Sigmoid colon (tissue), 7 donors: ENCODE results near the gene PRG2. TPM values are rescaled to one million over a fixed set of nuclear protein-coding genes. Genes with fewer than 3 reads are reported as not detected.

ENCODE experiments used
- DNase-seq: peaks from one replicate; pipeline ENCODE4 v3.0.0-alpha.2; 2019
- H3K27ac ChIP-seq, 4 donors: fragments of 200-600 bp; sonication (generic); one replicate each; pipeline ENCODE4 v1.5.1; 2016 to 2019; ENCODE audit warnings: mild to moderate bottlenecking in 1 of 4
- H3K27me3 ChIP-seq, 3 donors: fragments of 200-600 bp; sonication (generic); one replicate each; pipeline ENCODE4 v1.5.1; 2019; ENCODE audit warnings: mild to moderate bottlenecking in 1 of 3
- H3K36me3 ChIP-seq, 4 donors: fragments of 200-600 bp; sonication (generic); one replicate each; pipeline ENCODE4 v1.5.1; 2016 to 2019
- H3K4me1 ChIP-seq, 4 donors: fragments of 200-600 bp; sonication (generic); one replicate each; pipeline ENCODE4 v1.5.1; 2017 to 2019
- H3K4me3 ChIP-seq, 4 donors: fragments of 200-600 bp; sonication (generic); one replicate each; pipeline ENCODE4 v1.5.1; 2017 to 2019; ENCODE audit warnings: mild to moderate bottlenecking in 2 of 4, moderate library complexity in 1 of 4
- H3K9me3 ChIP-seq, 4 donors: fragments of 200-600 bp in 3 of 4; sonication (generic) in 3 of 4; one replicate each; pipeline versions ENCODE4 v1.5.1 to v1.6.1; 2013 to 2019
- EP300 ChIP-seq, 4 donors: sonication (generic); formaldehyde crosslinking; IDR thresholded peaks; one replicate each; pipeline ENCODE4 v1.6.1; 2017; ENCODE audit warnings: antibody characterized with exemption in 4 of 4
- POLR2A ChIP-seq, 2 donors: fragments of 450-650 bp; IDR thresholded peaks; one replicate each; pipeline ENCODE4 v1.6.1; 2016; ENCODE audit warnings: antibody characterized with exemption in 2 of 2, mild to moderate bottlenecking in 2 of 2, moderate library complexity in 2 of 2
- POLR2AphosphoS5 ChIP-seq, 4 donors: sonication (generic); formaldehyde crosslinking; IDR thresholded peaks; one replicate each; pipeline ENCODE4 v1.6.1; 2017; ENCODE audit warnings: antibody characterized with exemption in 4 of 4
- WGBS, 2 donors: extraction: QIAGEN DNeasy Blood & Tissue Kit; methylation state at CpG; one replicate each; pipeline ENCODE4 v1.1.7; 2013; 5-methylcytosine and 5-hydroxymethylcytosine counted together
- intact Hi-C: fragments of 100-400 bp; cut with DNase I; formaldehyde crosslinking; loops from one replicate; pipeline ENCODE4 v1.15.1; 2023
- polyA plus RNA-seq, 3 donors: library from polyadenylated mRNA; stranded (reverse); fragments of 200-250 nt; gene quantifications; one replicate each; pipeline ENCODE4 v1.2.3, GENCODE V29; 2013
- total RNA-seq, 4 donors: library from RNA; depleted of rRNA; stranded (reverse); fragments of >200 nt; gene quantifications; one replicate each; pipeline ENCODE4 v1.1.0, GENCODE V29; 2016
- TF ChIP-seq, protein P1 (sequence below), 4 experiments: fragments of 450-650 bp in 3 of 4; fragments of 200-600 bp in 1 of 4; IDR thresholded peaks; one replicate each; pipeline ENCODE4 v1.5.1; 2016 to 2019; ENCODE audit warnings: antibody characterized with exemption in 4 of 4, mild to moderate bottlenecking in 3 of 4, moderate library complexity in 2 of 4
- donor health status: healthy with polysubstance abuse.
- donor health status: Bipolar disorder and iron deficiency.
- donor health status: healthy.

Gene PRG2
- total and polyA plus RNA-seq, 7 donors = not detected

DNA sequence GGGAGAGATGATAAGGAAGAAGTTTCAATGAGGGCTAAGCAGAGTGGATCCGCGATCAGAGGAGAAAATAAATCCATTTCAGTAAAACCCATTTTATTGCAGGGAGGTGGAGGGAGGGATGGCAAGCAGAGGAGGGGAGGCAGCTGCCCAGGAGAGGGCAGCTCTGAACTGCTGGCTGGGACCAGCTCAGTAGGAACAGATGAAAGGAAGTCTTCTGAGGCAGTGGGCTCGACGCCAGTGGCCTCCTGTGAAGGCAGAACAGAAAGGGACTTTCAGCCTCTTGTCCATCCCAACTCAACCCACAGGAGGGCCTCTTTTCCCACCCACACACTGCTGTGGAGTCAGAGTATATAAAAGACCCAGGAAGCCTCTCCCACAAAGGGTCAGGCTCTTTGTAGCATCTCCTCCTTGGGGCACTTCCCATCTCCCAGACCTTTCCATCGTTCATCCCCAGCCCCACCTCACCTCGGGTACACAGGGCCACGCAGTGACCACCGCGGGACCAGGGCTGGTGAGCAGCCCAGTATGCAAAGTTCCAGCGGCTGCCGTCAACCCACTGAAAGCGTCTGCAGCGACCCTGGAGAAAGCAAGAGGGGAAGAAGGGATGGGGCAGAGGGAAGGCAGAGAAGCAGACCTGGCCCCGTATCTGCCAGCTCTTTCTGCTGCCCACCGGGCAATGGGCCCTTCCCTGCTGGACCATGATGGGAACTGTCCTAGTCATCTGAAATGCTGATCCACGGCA is 3.0 kb downstream of the PRG2 start:
- no peak for DNase-seq
- Histone ChIP-seq H3K4me3 (no peak overlapping the region), H3K36me3 (no peaks in the 10 kb centered on the region), H3K4me1 (no peaks in the 10 kb centered on the region), H3K27me3 (peaks cover 0 to 8% (median 0%) of the 10 kb centered on the region in 3 donors), H3K9me3 (no peaks in the 10 kb centered on the region), H3K27ac (no peak overlapping the region)
- intact Hi-C loops = no loop called here
- whole genome bisulfite sequencing, 2 donors = 78% methylated on average over 16 of the region's 16 CpGs
- no peak for TF ChIP-seq POLR2AphosphoS5 (IDR thresholded peaks at IDR 0.05)
- TF ChIP-seq, protein P1, sequence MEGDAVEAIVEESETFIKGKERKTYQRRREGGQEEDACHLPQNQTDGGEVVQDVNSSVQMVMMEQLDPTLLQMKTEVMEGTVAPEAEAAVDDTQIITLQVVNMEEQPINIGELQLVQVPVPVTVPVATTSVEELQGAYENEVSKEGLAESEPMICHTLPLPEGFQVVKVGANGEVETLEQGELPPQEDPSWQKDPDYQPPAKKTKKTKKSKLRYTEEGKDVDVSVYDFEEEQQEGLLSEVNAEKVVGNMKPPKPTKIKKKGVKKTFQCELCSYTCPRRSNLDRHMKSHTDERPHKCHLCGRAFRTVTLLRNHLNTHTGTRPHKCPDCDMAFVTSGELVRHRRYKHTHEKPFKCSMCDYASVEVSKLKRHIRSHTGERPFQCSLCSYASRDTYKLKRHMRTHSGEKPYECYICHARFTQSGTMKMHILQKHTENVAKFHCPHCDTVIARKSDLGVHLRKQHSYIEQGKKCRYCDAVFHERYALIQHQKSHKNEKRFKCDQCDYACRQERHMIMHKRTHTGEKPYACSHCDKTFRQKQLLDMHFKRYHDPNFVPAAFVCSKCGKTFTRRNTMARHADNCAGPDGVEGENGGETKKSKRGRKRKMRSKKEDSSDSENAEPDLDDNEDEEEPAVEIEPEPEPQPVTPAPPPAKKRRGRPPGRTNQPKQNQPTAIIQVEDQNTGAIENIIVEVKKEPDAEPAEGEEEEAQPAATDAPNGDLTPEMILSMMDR (IDR thresholded peaks at IDR 0.05) = no peak
- no peak for TF ChIP-seq POLR2A (IDR thresholded peaks at IDR 0.05)
- no peak for TF ChIP-seq EP300 (IDR thresholded peaks at IDR 0.05)

DNA sequence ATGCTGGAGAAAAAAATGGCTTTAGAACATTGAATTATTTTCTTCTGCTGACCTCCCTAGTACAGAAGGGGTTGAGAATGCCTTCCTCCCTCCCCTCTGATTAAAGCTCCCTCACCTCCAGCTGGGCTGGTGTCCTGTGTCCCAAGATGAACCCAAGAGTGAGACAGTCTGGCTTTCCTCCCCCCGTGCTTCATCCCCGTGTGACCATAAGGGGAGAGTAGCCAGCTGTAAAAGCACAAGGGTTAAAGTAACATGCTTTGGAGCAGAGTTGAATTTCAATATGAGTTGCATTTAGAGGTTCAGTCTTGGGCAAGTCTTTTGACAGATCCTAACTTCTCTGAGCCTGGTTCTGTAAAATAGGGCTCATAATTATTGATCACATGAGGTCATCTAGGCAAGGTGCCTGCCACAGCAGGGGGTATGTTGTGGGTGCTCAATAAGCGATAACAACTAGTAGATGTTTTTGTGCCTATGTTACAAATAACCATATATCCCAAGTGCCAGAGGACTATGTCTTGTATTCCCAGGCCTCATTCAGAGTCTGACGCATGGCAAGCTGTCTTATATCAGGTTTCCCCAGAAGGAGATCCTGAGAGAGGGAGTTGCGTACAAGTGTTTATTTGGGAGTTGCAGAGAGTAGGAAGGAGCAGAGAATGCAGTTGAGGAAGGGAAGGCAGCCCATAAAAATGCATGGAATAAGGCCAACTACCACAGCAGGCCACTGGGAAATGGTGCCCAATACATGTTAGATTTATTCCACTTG is 4.1 kb downstream of the PRG2 start:
- 81 to 87% methylated on average over 5 of the region's 5 CpGs for WGBS, 2 donors

DNA sequence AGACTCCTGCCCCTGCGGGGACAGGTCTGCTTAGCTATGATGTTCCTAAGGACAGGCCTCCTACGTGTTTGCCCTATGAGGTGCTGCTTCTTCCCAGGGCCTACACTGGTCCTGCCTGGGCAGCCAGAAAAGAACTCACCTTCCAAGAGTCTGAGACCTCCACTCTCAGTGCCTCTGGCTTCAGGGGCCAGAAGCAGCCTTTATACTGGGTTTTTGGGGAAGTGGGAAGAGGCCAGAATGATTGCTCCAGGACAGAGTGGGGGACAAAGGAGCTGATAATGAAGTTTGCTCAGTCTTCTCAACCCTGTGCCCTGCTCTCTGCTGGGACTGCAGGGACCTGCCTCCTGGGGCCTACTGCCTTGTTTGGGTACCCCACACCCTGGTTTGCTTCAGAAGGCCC is 9.5 kb downstream of the PRG2 start, which contains the start of gene PRG3:
PRG3 (minus strand) TSS at position 176 of the 400 bp plus-strand sequence. CDS start 442 bp downstream, outside the sequence.
- no peak for DNase-seq
- Histone ChIP-seq H3K4me3 (no peak within 1 kb of the TSS), H3K27me3 (peaks cover 0 to 4% (median 0%) of the 10 kb centered on the region in 3 donors), H3K9me3 (no peaks in the 10 kb centered on the region), H3K27ac (no peak within 1 kb of the TSS), H3K4me1 (no peaks in the 10 kb centered on the region), H3K36me3 (no peaks in the 10 kb centered on the region)
- no peak for TF ChIP-seq POLR2AphosphoS5 (IDR thresholded peaks at IDR 0.05)
- no peak for TF ChIP-seq POLR2A (IDR thresholded peaks at IDR 0.05)
- TF ChIP-seq EP300 (IDR thresholded peaks at IDR 0.05) = no peak
- TF ChIP-seq, protein P1 (IDR thresholded peaks at IDR 0.05) = no peak
- 73 to 79% methylated on average over 2 of the region's 2 CpGs for WGBS, 2 donors
- intact Hi-C loops = no loop called here

More for the DNA sequence above, 4.1 kb downstream of the PRG2 start:
- H3K4me1 ChIP-seq = no peaks in the 10 kb centered on the region
- no peak overlapping the region for H3K27ac ChIP-seq
- TF ChIP-seq EP300 (IDR thresholded peaks at IDR 0.05) (no peak), POLR2AphosphoS5 (IDR thresholded peaks at IDR 0.05) (no peak)
- DNase-seq = no peak
- intact Hi-C loops = no loop called here
- no peak overlapping the region for H3K4me3 ChIP-seq
- no peaks in the 10 kb centered on the region for H3K36me3 ChIP-seq
- peaks cover 0 to 8% (median 0%) of the 10 kb centered on the region in 3 donors for H3K27me3 ChIP-seq
- H3K9me3 ChIP-seq = no peaks in the 10 kb centered on the region

DNA sequence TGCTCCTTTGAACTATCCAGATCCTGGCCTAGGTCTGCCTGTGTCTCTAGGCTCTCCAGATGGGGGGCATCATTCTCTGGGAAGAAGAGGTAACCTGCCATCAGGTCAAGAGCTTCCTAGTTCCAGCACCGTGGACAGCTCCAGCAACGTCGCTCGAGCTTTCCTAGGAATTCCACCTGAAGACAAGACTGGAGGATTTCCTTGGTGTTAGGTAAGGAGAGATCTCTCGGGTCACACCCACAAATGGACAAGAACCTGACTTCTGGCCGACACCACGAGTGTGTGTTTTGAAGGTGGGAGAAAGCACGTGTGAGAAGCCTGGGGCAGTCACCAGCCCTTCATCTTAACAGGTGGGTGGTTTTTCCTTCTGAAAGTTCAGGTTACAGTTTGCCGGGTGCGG is 10.7 kb downstream of the PRG2 start:
- intact Hi-C loops = no loop called here

More for the DNA sequence above, 10.7 kb downstream of the PRG2 start:
- Histone ChIP-seq H3K27ac (no peak overlapping the region), H3K27me3 (peaks cover 0 to 4% (median 0%) of the 10 kb centered on the region in 3 donors), H3K36me3 (no peaks in the 10 kb centered on the region), H3K9me3 (no peaks in the 10 kb centered on the region), H3K4me1 (no peaks in the 10 kb centered on the region), H3K4me3 (no peak overlapping the region)
- no peak for DNase-seq
- WGBS, 2 donors = 29 to 32% methylated on average over 10 of the region's 10 CpGs
- TF ChIP-seq, protein P1 (IDR thresholded peaks at IDR 0.05) = no peak
- no peak for TF ChIP-seq POLR2A (IDR thresholded peaks at IDR 0.05)
- TF ChIP-seq EP300 (IDR thresholded peaks at IDR 0.05) = no peak
- no peak for TF ChIP-seq POLR2AphosphoS5 (IDR thresholded peaks at IDR 0.05)
